Activated T-helper 9 cell treated with anti-CD3 and anti-CD28 coated beads, Interleukin-2, amount 50 U/mL, for 16 hours (primary cell): ENCODE measurements around the gene EIF2D.
"Not testable (repeated sequence)": the region's sequence is repeated elsewhere in the genome, so short reads cannot be mapped to it uniquely, and the experiment has no call there.

Source experiments
- DNase-seq: peaks from one replicate; pipeline ENCODE4 v3.0.0-alpha.2; 2020; ENCODE audit warnings: low read depth

EIF2D gene

DNA sequence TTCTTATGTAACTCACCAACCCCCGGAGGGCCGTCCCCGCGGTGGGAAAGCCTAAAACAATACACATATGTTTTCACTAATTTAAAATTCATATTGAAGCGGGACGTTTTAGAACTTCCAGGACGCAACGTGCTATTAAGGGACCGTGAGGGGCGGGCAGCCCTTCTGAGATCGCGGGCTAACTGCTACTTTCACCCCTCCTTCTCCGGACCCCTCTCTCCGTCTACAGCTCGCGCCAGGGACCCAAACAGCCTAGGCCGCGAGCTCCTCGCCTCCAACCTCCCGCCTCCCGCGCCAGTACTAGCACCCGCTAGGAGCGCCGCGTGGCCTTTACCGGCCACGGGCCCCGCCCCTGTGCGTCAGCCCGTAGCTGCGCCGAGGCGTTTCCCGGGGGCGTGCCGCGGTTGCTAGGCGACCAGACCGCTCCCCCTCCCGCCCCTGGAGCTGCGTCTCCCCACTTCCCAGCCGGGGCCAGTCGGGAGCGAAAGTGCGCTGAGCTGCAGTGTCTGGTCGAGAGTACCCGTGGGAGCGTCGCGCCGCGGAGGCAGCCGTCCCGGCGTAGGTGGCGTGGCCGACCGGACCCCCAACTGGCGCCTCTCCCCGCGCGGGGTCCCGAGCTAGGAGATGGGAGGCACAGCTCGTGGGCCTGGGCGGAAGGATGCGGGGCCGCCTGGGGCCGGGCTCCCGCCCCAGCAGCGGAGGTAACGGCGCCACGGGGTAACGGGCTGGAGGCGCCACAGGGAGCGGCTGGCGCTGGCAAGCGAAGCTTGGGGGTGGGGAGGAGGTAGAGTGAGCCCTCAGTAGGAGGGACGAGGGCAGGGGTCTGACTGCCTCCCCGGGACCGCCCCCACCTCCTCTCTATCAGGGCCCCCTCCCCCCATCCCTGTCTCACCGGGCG, 23.1 kb upstream of the EIF2D start, which contains the start of gene DYRK3:
Gene DYRK3, plus strand, starts transcription at position 457 of the 898 bp plus-strand sequence. Its CDS starts 168 bp downstream, at position 625.
- DNase-seq = peak; percentile 91

DNA sequence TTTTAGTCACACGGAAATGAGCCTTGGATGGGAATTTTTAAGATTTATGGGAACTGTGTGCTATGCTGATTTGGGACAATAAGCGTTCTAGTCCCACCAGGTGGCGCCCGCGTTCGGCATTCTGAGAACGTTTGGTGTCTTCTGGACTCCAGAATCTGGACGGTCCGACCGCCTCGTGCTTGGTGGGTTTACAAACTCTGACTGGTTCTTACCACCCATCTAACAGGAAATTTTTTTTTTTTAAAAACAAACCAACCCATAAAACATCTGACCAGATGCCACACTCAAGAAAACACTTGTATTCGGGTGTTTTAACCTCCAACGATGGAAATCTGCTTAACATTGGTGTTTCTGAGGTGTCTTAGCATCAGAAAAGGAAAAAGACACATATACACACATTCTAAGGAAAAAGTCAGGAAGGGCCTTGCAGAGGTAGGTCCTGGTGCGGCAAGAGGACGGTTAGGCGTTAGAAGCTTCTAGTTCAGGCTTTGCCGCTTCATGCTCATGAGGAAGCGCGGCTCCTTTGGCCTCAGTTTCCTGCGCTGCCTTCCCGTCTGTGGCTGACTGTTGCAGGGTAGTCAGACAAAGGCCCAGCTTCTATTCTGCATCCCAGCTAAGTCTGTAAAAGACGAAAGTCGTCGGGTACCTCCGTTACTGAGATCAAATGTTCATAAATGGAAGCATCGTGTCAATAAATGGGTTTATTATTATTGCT, 22.3 kb upstream of the EIF2D start:
- DNase-seq = peak; percentile 62

DNA sequence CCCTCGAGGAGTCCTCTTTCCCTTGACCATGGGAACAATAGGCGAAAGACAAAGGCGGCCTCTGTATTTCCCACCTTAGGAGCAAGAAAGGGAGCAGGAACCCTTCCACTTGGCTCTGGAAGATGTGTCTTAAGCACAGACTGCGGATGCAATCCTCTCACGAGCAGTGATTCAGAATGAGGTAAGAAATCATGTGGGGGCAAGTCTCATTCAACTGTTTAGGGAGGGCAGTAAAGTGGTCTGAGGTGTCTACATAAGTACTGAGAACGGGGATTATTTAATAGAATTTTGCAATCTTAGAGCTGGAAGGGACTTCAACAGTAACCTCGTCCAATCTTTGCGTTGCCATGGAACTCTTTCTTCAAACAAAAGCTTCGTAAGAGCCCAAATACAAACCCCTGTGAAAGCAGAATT, 21.4 kb upstream of the EIF2D start:
- no peak for DNase-seq

DNA sequence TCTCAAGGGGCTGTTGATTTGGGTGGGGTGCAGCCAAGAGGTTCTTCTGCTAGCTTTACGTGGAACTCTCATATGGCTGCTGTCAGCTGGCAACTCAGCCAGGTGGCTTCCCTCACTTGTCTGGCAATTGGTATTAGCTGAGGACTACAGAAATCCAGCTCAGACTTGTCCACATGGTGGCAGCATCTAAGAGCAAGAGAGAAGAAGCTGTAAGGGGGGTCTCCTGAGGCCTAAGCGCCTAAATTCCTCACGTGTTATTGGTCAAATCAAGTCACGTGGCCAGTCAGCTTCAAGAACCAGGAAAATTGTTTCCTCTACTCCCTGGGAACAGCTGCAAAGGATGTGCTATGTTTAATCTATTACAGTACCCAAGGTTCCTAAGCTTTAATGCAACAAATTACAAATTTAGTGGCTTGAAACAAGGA, 18.8 kb upstream of the EIF2D start:
- DNase-seq = no peak

DNA sequence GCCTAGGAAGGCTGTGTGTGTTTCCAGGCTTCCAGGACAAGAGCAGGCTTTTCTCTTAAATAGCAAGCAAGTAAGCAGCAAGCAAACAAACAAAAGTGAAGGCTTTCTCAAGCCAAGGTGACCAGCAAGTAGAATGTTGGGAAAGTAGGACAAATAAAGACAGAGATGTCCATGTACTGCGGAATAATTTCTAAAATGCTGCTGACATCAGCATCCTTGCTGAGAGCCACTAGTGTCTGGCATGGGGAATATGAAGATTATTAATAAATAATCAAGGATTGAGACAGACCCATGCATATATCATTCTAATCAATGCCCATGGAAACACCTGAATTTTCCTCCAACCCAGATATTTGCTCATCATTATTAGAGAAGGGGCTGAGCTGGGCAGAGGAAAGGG, 16.7 kb upstream of the EIF2D start:
- no peak for DNase-seq

DNA sequence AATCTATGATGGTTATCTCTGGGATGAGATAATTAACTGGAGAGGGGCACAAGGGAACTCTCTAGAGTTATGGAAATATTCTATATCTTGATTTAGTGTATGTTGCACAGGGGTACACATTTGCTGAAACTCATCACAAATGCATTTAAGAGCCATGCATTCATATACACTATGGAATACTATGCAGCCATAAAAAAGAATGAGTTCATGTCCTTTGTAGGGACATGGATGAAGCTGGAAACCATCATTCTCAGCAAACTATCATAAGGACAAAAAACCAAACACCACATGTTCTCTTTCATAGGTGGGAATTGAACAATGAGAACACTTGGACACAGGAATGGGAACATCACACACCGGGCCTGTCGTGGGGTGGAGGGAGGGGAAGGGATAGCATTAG, 14.1 kb upstream of the EIF2D start:
- not testable (repeated sequence) for DNase-seq

DNA sequence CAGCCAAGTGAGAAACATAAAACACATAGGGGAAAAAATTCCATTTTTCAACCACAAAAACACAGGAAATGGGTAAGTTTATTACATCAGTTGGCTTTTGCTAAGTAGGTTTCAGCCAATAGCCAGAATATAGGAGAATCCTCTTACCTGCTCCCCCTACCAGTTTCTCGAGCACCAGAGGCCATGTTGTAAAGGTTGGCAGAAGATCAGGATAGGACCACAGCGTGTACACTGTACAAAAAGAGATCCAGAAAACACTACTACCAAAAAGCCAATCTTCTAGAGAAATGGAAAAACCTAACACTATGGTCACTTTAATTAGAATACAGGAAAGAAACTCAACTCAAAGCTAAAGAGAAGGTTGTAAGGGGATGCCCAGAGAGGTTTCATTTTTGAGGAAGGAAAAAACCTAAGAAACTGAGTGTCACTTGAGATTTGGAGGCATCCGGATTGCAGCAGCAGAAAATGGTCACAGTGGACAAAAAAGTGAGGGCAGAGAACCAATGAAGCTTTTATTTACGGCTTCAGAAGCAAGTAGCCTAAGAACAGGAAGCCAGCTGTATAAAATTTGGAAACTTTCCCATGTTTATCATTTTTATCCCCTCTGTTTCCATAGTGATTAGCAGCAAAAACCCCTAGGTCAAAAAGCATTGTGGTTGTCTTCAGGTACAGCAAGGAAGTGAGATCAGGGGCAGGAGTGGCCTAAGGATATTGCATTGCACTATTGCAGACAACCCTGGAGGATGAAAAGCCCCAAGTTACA, 2.9 kb downstream of the EIF2D start:
- no peak for DNase-seq

DNA sequence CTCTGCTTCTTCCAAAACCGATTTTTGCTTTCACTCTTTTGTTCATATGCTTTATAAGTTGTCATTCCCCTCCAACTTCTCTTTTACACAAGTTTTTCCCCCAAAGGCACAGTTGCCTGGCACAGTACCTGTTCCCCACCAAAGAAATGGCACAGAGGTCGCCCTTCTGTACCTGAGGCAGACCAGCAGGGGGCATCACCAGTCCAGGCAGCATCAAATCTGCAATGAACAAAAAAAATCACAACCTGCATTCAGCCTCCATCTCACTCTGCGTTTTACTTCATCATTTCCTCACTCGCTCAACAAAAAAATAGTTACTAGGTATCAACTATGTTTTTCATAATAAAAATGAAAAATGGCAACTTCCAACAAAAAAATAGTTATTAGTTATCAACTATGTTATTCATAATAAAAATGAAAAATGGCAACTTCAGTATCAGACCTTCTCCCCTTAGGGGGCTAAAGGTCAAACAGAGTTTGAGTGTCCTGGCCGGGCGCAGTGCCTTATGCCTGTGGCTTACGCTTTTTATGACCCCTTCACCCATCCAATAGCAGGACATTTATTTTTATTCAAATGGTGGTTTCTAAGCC, 4.1 kb downstream of the EIF2D start:
- DNase-seq = peak; percentile 38

DNA sequence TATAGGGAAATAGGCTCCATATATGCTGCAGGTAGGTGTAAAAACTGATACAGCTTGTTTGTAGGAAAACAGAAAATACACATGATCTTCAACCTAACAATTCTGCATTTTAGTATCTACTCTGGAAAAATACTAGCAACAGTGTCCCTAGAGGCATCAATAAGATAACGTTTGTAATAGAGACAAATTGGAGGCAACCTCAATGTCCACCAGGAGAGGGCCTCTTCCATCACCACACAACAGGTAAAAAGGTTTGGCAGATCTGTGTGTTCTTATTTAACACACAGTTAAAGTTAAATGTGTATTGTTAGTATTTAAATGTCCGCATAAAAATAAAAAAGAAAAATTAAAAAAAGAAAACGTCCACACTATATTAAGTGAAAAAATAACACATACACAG, 5.4 kb downstream of the EIF2D start:
- DNase-seq = no peak

DNA sequence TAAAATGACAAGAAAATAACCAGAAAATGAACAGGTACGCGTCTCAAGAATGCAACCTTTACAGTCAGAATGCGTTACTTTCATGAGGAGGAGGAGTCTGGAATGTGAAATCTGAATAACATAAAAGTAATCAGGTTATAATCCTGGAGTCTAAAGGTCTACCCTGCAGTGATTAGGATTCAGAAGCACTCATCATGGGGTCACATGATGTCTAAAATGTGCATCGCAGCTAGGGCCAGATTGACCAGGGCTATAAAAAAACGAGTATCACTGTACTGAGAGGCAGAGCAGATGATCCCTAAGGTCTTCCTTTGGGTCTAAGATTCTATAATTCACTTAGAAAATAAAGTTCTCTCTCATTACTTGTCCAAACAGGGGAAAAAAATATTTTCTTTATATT, 7.4 kb downstream of the EIF2D start:
- no peak for DNase-seq

DNA sequence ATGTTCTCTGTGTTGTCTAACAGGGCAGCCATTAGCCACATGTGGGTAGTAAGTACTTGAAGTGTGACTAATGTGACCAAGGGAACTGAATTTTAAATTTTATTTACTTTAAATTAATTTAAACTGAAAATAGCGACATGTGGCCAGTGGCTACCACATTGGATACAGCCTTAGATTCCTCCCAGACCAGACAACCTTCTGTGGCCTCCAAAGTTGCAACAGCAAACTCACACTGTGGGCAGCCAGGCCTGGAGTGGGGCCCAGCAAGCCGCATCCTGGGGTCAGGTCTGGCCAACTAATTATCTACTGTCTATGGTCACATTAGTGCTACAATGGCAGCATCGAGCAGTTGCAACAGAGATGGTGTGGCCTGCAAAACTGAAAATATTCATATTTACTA, 11.7 kb downstream of the EIF2D start:
- DNase-seq = no peak

DNA sequence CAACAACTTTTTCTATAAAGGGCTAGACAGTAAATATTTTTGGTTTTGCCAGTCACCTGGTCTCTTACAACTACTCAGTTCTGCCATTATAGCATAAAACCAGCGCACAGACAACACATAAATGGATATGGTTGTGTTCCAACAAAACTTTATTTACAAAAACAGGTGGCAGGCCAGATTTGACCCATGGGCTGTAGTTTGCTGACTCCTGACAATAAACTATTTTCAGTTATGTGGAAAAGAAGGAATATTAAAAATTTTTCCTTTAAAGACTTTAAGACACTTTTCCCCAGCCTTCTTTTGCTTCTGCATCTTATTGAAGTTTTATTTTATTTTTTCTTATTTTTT, 16.0 kb downstream of the EIF2D start:
- DNase-seq = no peak

DNA sequence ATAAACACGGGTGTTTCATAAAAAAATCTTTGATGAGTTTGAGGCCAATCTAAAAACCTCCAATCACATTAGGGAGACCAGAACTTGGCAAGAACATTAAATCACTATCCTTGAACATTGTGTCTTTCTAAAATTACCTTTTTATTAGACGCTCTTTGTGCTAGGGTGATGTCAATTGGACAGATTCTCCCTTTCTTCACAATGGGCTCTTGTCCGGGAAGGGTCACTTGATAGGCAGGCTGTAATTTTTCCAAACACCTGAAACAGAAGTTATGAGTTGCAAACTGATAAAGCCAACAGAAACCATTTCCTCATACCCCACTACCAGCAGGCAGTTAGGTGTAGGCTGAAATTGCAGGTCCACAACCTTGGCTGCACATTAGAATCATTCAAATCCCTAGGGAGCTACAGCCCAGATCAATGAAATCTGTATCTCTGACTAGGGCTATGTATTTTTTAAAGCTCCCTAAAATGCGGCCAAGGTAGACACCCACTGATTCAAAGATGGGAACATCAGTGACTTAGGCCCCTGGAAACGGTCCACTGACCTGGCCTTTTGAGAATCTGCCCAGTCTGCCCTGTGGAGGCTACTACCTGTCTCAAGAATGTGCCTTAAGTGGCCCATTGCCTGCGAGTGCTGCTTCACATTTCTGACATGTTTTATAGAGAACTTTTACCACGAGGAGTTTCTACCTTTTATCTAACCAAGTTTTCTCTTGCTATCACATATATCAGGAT, 16.5 kb downstream of the EIF2D start:
- no peak for DNase-seq

DNA sequence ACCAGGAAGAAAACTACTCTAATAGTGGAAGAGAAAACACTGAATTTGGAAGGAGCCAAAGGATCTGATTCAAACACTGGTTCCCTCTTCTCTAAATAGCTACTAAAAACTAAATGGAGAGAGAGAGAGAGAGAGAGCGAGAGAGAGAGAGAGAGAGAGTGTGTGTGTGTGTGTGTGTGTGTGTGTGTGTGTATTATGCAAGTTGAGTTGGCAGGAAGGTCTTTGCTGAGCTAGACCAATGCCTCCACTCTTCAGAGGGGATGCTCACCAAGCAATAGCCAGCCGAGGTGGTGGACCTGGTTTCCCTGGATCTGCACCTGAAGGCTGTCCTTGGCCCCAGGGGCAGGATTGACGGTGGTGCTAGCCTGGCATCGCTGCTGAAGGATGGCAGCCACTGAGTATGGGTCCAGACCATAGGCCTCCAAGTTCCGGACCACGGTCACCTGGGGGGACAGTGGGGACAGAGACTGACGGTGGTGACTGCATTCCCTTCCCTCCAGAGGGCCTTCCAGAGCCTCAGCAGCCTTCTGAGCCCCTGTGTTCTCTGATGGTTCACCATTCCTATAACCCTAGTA, 18.8 kb downstream of the EIF2D start:
- DNase-seq = no peak

DNA sequence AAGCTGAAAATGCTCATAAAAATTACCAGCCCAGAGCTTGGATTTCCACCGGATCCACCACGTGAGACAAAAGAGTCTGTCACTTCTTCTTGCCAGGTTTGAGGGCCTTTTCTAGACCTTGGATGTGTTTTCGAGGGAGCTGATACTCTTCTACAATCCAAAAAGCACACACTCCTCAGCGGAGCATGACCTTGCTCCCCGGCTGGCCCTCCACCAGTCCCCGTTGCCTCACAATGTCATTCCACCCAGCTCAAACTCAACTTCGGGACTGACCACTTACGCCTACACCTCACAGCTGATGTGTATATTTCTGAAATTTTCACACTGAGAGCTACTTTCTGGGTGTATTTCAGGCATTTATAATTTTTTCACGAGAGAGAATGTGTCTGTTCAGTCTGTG, 20.6 kb downstream of the EIF2D start:
- no peak for DNase-seq

DNA sequence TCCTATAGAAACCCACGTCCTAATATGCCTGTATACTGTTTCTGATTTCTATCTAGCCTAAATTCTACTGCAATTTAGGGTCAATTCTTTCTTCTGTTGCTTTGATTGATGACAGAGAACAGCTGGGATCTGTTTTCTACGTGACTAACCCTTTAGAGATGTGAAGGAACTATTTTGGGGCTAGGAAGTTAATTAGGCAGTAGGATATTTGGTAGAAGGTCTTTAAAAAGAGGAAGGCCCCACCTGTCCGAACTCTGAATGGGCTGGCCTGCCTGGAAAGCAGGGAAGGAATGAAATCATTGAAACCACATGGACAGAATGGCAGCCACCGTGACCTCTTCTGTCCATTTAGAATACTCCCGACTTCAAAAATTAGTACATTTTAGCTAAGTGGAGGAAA, 21.0 kb downstream of the EIF2D start:
- DNase-seq = no peak

DNA sequence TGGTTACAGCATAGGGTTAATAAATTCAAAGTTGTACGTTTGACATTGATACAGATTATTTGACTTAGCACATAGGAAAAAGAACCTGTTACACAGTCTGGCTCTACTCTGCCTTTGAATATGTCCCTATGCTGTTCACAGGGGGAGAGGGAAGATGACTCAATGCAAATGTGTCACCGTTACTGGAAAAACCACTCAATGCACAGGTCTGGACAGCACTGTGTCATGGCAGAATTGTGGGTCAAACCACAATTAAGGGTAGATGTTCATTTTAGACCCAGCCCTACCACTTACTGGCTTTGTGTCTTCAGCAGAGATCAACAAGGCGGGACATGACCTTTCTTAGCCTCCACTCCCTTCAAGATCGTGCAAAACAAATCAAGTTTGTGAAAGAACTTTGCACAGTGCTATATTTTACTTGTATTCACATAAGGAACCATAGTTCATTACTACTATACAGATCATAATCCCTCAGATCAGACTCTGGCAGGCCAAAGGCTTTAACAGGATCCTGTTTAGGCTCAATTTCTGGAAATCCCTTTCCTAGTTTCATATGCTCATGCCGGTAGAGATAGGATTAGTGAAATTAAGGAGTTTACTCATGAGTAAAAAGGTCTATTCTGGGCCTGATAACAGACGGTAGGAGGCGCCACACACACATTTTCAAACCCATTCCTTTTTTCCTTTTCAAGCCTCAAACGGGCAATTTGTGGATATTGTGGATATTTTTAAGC, 22.1 kb downstream of the EIF2D start:
- no peak for DNase-seq

DNA sequence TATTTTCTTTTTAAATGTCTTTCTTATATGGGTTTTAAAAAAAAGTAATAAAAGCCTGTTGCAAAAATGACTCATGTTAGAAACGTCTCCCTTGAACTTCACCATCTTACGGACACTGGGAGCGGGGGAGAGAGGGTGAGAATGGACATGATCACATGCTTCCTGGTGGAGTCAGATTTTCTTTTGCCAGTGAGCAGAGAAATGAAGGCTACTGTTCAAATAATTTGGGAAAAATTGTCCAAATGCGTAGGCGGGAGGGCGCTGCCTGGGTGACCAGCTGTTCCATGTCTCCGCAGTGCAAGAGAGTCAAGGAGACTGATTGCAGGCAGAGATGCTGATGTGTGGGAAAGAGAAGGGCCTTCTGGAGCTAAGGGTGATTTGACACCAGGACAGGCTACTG, 23.1 kb downstream of the EIF2D start:
- DNase-seq = no peak

DNA sequence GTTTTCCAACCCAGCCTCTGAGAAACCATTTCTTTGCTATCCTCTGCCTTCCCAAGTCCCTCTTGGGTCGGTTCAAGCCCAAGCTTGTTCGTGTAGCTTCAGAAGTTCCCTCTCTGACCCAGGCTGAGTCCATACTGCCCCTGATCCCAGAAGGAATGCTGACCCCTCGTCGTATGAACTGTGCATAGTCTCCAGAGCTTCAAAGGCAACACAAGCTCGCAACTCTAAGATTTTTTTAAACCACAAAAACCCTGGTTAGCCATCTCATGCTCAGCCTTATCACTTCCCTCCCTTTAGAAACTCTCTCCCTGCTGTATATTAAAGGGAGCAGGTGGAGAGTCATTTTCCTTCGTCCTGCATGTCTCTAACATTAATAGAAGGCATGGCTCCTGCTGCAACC, 23.8 kb downstream of the EIF2D start:
- DNase-seq = no peak

DNA sequence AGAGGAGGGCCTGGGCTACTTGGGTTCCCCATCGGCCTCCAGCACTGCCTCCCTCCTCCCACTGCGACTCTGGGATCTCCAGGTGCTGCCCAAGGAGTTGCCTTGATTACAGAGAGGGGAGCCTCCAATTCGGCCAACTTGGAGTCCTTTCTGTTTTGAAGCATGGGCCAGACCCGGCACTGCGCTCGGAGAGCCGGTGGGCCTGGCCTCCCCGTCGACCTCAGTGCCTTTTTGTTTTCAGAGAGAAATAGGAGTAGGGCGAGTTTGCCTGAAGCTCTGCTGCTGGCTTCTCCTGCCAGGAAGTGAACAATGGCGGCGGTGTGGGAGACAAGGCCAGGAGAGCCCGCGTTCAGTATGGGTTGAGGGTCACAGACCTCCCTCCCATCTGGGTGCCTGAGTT, 24.4 kb downstream of the EIF2D start:
- DNase-seq = no peak
